NCI-H1417 treated with DMSO at 0.1 percent for 48 hours (cell line): Measurements from ENCODE around the gene RTL1.

Source experiments
- DNase-seq: peaks from one replicate; lab custom pipeline; 2025; lab: John Stamatoyannopoulos, UW

Gene RTL1

GRCh38 chr14:100903672-100904185 lies at the start of gene RTL1:
Gene RTL1, minus strand, starts transcription at chr14:100903722. Its CDS starts 18,934 bp downstream, at chr14:100884788.
- DNase-seq = no peak

- no peak for DNase-seq
Observed at GRCh38 chr14:100950024-100950423, 46.5 kb upstream of the RTL1 start.

- no peak for DNase-seq
Observed at GRCh38 chr14:100944052-100944451, 40.5 kb upstream of the RTL1 start.

GRCh38 chr14:100930270-100930669 lies 26.7 kb upstream of the RTL1 start:
- no peak for DNase-seq

- no peak for DNase-seq
Observed at GRCh38 chr14:100915560-100915959, 12.0 kb upstream of the RTL1 start.

GRCh38 chr14:100914597-100915021 lies 11.1 kb upstream of the RTL1 start:
- DNase-seq = no peak

- no peak for DNase-seq
Observed at GRCh38 chr14:100911665-100912316, 8.3 kb upstream of the RTL1 start.

- DNase-seq = no peak
Observed at GRCh38 chr14:100910888-100911664, 7.6 kb upstream of the RTL1 start.

GRCh38 chr14:100909439-100909838 lies 5.9 kb upstream of the RTL1 start:
- DNase-seq = no peak

GRCh38 chr14:100907240-100907639 lies 3.7 kb upstream of the RTL1 start:
- DNase-seq = no peak

- DNase-seq = no peak
Observed at GRCh38 chr14:100906420-100906819, 2.9 kb upstream of the RTL1 start.

GRCh38 chr14:100905166-100905565 lies 1.6 kb upstream of the RTL1 start:
- DNase-seq = no peak

GRCh38 chr14:100904307-100905087 lies 975 bp upstream of the RTL1 start:
- no peak for DNase-seq

GRCh38 chr14:100903134-100903468 lies 421 bp downstream of the RTL1 start:
- no peak for DNase-seq

- DNase-seq = no peak
Observed at GRCh38 chr14:100902295-100903133, 1.0 kb downstream of the RTL1 start.

GRCh38 chr14:100901391-100902183 lies 1.9 kb downstream of the RTL1 start:
- DNase-seq = no peak

- peak; percentile 40 for DNase-seq
Observed at GRCh38 chr14:100900837-100901390, 2.6 kb downstream of the RTL1 start.

GRCh38 chr14:100899884-100900771 lies 3.4 kb downstream of the RTL1 start:
- no peak for DNase-seq
